Peyer's patch (tissue), 4 donors: ENCODE results near the gene ELP2. TPM values are rescaled to one million over a fixed set of nuclear protein-coding genes. Genes with fewer than 3 reads are reported as not detected.

Source experiments
- DNase-seq, 3 donors: peaks; one replicate each; pipeline ENCODE4 v3.0.0-alpha.2; 2017 to 2019
- H3K27ac ChIP-seq, 4 donors: fragments of 200-600 bp; sonication (generic); one replicate each; pipeline ENCODE4 v1.5.1; 2016 to 2019
- H3K27me3 ChIP-seq, 2 donors: fragments of 200-600 bp; sonication (generic); one replicate each; pipeline ENCODE4 v1.5.1; 2019
- H3K36me3 ChIP-seq, 3 donors: fragments of 200-600 bp; sonication (generic); one replicate each; pipeline ENCODE4 v1.5.1; 2016 to 2019
- H3K4me1 ChIP-seq, 4 donors: fragments of 200-600 bp; sonication (generic); one replicate each; pipeline ENCODE4 v1.5.1; 2016 to 2019
- H3K4me3 ChIP-seq, 4 donors: fragments of 200-600 bp; sonication (generic); 1 replicate in 3 of 4; 2 replicates in 1 of 4; pipeline ENCODE4 v1.5.1; 2016 to 2019; ENCODE audit warnings: mild to moderate bottlenecking in 1 of 4
- H3K9me3 ChIP-seq, 4 donors: fragments of 200-600 bp; sonication (generic); one replicate each; pipeline ENCODE4 v1.5.1; 2016 to 2019; ENCODE audit warnings: mild to moderate bottlenecking in 1 of 4
- CTCF ChIP-seq, 6 experiments: fragments of 450-650 bp in 4 of 6; fragments of 200-600 bp in 2 of 6; sonication (generic) in 1 of 6; IDR thresholded peaks; one replicate each; pipeline ENCODE4 v1.5.1; 2017 to 2019; ENCODE audit warnings: antibody characterized with exemption in 6 of 6, mild to moderate bottlenecking in 3 of 6, moderate library complexity in 1 of 6
- POLR2A ChIP-seq, 2 donors: fragments of 450-650 bp; IDR thresholded peaks; one replicate each; pipeline ENCODE4 v1.5.1; 2017; ENCODE audit warnings: antibody characterized with exemption in 2 of 2, mild to moderate bottlenecking in 2 of 2, moderate library complexity in 2 of 2
- total RNA-seq, 4 donors: library from RNA; depleted of rRNA; stranded (reverse); fragments of >200 nt; gene quantifications; one replicate each; pipeline ENCODE4 v1.1.0, GENCODE V29; 2016

ELP2 gene
- total RNA-seq, 4 donors from 2014 or later = 41.2 to 74.6 (median 55.7) TPM

DNA sequence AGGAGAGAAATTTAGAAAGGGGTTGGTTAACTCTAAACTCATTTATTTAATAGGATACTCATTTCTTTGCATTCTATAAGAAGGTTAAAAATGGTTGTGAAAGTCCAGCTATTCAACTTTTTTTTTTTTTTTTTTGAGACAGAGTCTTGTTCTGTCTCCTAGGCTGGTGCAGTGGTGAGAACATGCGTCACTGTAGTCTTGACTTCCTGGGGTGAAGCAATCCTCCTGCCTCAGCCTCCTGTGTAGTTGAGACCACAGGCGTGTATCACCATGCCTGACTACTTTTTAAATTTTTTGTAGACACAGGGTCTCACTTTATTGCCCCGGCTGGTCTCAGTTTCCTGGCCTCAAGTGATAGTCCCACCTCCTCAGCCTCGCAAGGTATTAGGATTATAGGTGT, 11.9 kb downstream of the ELP2 start:
- no peaks in the 10 kb centered on the region for H3K9me3 ChIP-seq
- no peaks in the 10 kb centered on the region for H3K4me1 ChIP-seq
- H3K27me3 ChIP-seq = no peaks in the 10 kb centered on the region
- no peak for DNase-seq
- TF ChIP-seq CTCF (IDR thresholded peaks at IDR 0.05) = no peak
- no peak for TF ChIP-seq POLR2A (IDR thresholded peaks at IDR 0.05)
- no peak overlapping the region for H3K27ac ChIP-seq
- no peak overlapping the region for H3K4me3 ChIP-seq
- H3K36me3 ChIP-seq = peaks cover 0 to 93% (median 3%) of the 10 kb centered on the region in 3 donors

DNA sequence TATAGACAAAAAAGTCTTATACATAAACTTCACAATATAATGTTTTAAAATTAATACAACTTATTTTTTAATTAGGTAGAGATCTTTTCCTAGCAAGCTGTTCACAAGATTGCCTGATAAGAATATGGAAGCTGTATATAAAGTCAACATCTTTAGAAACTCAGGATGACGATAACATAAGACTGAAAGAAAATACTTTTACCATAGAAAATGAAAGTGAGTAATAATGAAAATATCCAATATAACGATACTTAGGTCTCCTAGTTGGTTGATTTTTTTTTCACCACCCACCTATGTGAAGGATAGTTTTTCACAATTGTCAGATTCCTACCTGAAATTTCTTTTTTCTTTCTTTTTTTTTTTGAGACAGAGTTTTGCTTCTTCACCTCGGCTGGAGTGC, 13.1 kb downstream of the ELP2 start:
- DNase-seq = no peak
- H3K27ac ChIP-seq = no peak overlapping the region
- no peak for TF ChIP-seq POLR2A (IDR thresholded peaks at IDR 0.05)
- TF ChIP-seq CTCF (IDR thresholded peaks at IDR 0.05) = no peak
- no peaks in the 10 kb centered on the region for H3K27me3 ChIP-seq
- peaks cover 0 to 95% (median 3%) of the 10 kb centered on the region in 3 donors for H3K36me3 ChIP-seq
- H3K4me1 ChIP-seq = no peaks in the 10 kb centered on the region
- H3K9me3 ChIP-seq = no peaks in the 10 kb centered on the region
- no peak overlapping the region for H3K4me3 ChIP-seq

GRCh38 chr18:36143391-36143790, 13.7 kb downstream of the ELP2 start:
- Histone ChIP-seq H3K4me3 (no peak overlapping the region), H3K9me3 (no peaks in the 10 kb centered on the region), H3K27me3 (no peaks in the 10 kb centered on the region), H3K27ac (no peak overlapping the region), H3K4me1 (no peaks in the 10 kb centered on the region), H3K36me3 (peaks cover 0 to 95% (median 3%) of the 10 kb centered on the region in 3 donors)
- DNase-seq = no peak
- TF ChIP-seq CTCF (IDR thresholded peaks at IDR 0.05) (no peak), POLR2A (IDR thresholded peaks at IDR 0.05) (no peak)

GRCh38 chr18:36149514-36150289, 20.0 kb downstream of the ELP2 start:
- no peak overlapping the region for H3K4me3 ChIP-seq
- peaks cover 0 to 77% (median 3%) of the 10 kb centered on the region in 3 donors for H3K36me3 ChIP-seq
- no peaks in the 10 kb centered on the region for H3K27me3 ChIP-seq
- no peak for TF ChIP-seq POLR2A (IDR thresholded peaks at IDR 0.05)
- TF ChIP-seq CTCF (IDR thresholded peaks at IDR 0.05) = no peak
- DNase-seq = no peak
- H3K9me3 ChIP-seq = no peaks in the 10 kb centered on the region
- H3K4me1 ChIP-seq = no peaks in the 10 kb centered on the region
- H3K27ac ChIP-seq = peak overlapping the region in 1 of 4 donors; percentile 55

DNA sequence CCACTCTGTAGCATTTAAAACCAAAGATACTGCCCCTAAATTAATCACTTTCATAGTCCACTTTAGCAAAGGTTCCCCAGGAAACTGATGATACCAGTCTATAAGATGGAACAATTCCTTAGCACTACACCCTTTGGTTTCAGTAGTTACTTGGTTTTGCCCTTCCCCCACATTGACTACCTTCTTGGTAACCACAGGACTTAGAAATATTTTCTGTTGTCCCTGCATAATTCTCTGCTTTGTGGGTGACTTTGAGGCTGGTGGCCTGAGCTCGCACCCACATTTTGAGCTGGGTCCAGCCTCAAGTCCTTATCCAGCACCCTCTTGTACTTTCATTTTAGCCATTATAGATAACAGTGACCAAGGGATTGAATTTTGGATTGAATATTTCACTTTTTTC, 23.1 kb downstream of the ELP2 start:
- Histone ChIP-seq H3K9me3 (no peaks in the 10 kb centered on the region), H3K27me3 (no peaks in the 10 kb centered on the region), H3K4me1 (no peaks in the 10 kb centered on the region), H3K36me3 (peaks cover 0 to 75% (median 0%) of the 10 kb centered on the region in 3 donors), H3K27ac (no peak overlapping the region), H3K4me3 (no peak overlapping the region)
- TF ChIP-seq POLR2A (IDR thresholded peaks at IDR 0.05) (no peak), CTCF (IDR thresholded peaks at IDR 0.05) (no peak)
- DNase-seq = no peak
